Measurements from ENCODE around the gene CIBAR2. TPM values are rescaled to one million over a fixed set of nuclear protein-coding genes. Genes with fewer than 3 reads are reported as not detected.

Gene CIBAR2
- total and polyA plus RNA-seq, 10 of the 15 experiments (the other 5 are each of a cell fraction or from before 2014, with no cell fraction given): 0.05 to 0.16 (median 0.07) TPM; not detected in 7

DNA sequence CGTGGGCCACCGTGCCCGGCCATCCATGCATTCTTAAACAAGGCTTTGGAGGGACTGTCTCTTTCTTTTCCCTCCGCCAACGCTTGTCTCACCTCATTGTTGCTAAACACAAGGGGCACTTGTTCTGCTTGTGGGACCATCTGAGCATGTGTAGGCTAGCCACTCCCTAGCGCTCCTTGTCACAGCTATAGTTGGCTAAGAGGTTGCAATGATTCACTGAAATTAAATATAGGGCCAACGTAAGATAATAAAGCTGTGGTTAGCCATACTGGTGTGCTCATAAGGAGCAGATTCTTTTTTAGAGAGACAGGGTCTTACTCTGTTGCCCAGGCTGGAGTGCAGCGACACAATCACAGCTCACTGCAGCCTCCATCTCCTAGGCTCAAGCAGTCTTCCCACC, 43.5 kb downstream of the CIBAR2 start:
- ChIA-PET POLR2A (no interaction called here), SMC1A (ENCODE audit: uncharacterized antibody, unreplicated experiment) (interaction anchor here (0.7 to 1.3 kb wide), 2 partner anchors 42 to 70 kb away, joined by 3 to 4 read pairs; no protein-coding TSS in a partner anchor), CTCF (interaction anchor here (0.6 to 2.5 kb wide), 2 partner anchors 13 to 730 kb away, joined by 3 to 10 read pairs; no protein-coding TSS in a partner anchor), RAD21 (ENCODE audit: unreplicated experiment) (no interaction called here)
- WGBS (ENCODE audit: insufficient coverage, insufficient replicate concordance, low lambda C conversion rate, missing lambda C conversion rate): 83% methylated on average over 8 of the region's 8 CpGs
- no peak for ATAC-seq
- Histone ChIP-seq H3K79me2 (ENCODE audit: control insufficient read depth, insufficient read depth, low read length) (no peaks in the 10 kb centered on the region), H3K27me3 (replicated peaks in 1 of 2; ENCODE audit: control insufficient read depth in 2 of 2, insufficient read depth in 2 of 2, low read length in 1 of 2) (no peaks in the 10 kb centered on the region), H3K36me3 (ENCODE audit: control insufficient read depth in 2 of 2, insufficient read depth in 2 of 2, low read length in 1 of 2) (no peaks in the 10 kb centered on the region), H2AFZ (ENCODE audit: control insufficient read depth, low read depth, low read length) (no peak overlapping the region), H3K27ac (ENCODE audit: control insufficient read depth, insufficient read depth) (no peak overlapping the region), H4K20me1 (ENCODE audit: control insufficient read depth, insufficient read depth) (no peaks in the 10 kb centered on the region), H3K9ac (ENCODE audit: control insufficient read depth, insufficient read depth, low read length) (no peak overlapping the region), H3K4me1 (ENCODE audit: control insufficient read depth, insufficient read depth, low read length) (no peaks in the 10 kb centered on the region), H3K4me2 (ENCODE audit: control insufficient read depth, insufficient read depth) (no peak overlapping the region), H3K4me3 (no peak overlapping the region), H3K9me3 (replicated peaks; ENCODE audit: control insufficient read depth, insufficient read depth, low read length) (no peaks in the 10 kb centered on the region)
- no peak for FAIRE-seq
- in situ Hi-C loops (cut with MboI) (no loop called here), intact Hi-C loops (cut with micrococcal nuclease; ENCODE audit: unreplicated experiment) (no loop called here)
- TF ChIP-seq EZH2 (IDR thresholded peaks at IDR 0.05; ENCODE audit: borderline replicate concordance, control insufficient read depth, low read depth, low read length): no peak
- no peak for TF ChIP-seq POU2F2 (IDR thresholded peaks at IDR 0.05; ENCODE audit: borderline replicate concordance, low read depth, low read length)
- no peak for TF ChIP-seq IKZF2 (IDR thresholded peaks at IDR 0.05)
- no peak for TF ChIP-seq NR2F1 (conservative IDR thresholded peaks at IDR 0.05)
- TF ChIP-seq SIN3A (IDR thresholded peaks at IDR 0.05; ENCODE audit: low read depth, low read length): no peak
- no peak for TF ChIP-seq POLR2AphosphoS2 (IDR thresholded peaks at IDR 0.05; ENCODE audit: low read depth, low read length)
- no peak for TF ChIP-seq SMAD5 (IDR thresholded peaks at IDR 0.05; ENCODE audit: low read depth)
- TF ChIP-seq HCFC1 (IDR thresholded peaks at IDR 0.05; ENCODE audit: low read length): no peak
- no peak for TF ChIP-seq IKZF1 (conservative IDR thresholded peaks at IDR 0.05)
- TF ChIP-seq EP300 (IDR thresholded peaks at IDR 0.05; ENCODE audit: borderline replicate concordance in 1 of 2, control insufficient read depth in 1 of 2, low read depth in 2 of 2, low read length in 2 of 2): no peak
- TF ChIP-seq CHD1 (IDR thresholded peaks at IDR 0.05; ENCODE audit: low read depth, low read length): no peak
- TF ChIP-seq, protein P1, sequence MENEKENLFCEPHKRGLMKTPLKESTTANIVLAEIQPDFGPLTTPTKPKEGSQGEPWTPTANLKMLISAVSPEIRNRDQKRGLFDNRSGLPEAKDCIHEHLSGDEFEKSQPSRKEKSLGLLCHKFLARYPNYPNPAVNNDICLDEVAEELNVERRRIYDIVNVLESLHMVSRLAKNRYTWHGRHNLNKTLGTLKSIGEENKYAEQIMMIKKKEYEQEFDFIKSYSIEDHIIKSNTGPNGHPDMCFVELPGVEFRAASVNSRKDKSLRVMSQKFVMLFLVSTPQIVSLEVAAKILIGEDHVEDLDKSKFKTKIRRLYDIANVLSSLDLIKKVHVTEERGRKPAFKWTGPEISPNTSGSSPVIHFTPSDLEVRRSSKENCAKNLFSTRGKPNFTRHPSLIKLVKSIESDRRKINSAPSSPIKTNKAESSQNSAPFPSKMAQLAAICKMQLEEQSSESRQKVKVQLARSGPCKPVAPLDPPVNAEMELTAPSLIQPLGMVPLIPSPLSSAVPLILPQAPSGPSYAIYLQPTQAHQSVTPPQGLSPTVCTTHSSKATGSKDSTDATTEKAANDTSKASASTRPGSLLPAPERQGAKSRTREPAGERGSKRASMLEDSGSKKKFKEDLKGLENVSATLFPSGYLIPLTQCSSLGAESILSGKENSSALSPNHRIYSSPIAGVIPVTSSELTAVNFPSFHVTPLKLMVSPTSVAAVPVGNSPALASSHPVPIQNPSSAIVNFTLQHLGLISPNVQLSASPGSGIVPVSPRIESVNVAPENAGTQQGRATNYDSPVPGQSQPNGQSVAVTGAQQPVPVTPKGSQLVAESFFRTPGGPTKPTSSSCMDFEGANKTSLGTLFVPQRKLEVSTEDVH (IDR thresholded peaks at IDR 0.05; ENCODE audit: low read depth, partially characterized antibody): no peak
- TF ChIP-seq MEF2B (IDR thresholded peaks at IDR 0.05; ENCODE audit: partially characterized antibody, poor library complexity, severe bottlenecking): no peak
- no peak for TF ChIP-seq BHLHE40 (IDR thresholded peaks at IDR 0.05; ENCODE audit: borderline replicate concordance in 1 of 2, low read depth in 2 of 2, low read length in 1 of 2)
- TF ChIP-seq, protein P2, sequence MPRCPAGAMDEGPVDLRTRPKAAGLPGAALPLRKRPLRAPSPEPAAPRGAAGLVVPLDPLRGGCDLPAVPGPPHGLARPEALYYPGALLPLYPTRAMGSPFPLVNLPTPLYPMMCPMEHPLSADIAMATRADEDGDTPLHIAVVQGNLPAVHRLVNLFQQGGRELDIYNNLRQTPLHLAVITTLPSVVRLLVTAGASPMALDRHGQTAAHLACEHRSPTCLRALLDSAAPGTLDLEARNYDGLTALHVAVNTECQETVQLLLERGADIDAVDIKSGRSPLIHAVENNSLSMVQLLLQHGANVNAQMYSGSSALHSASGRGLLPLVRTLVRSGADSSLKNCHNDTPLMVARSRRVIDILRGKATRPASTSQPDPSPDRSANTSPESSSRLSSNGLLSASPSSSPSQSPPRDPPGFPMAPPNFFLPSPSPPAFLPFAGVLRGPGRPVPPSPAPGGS (IDR thresholded peaks at IDR 0.05; ENCODE audit: borderline replicate concordance, insufficient read depth, low read depth, low read length, poor library complexity, severe bottlenecking): no peak
- no peak for TF ChIP-seq NR2C1 (IDR thresholded peaks at IDR 0.05)
- TF ChIP-seq, protein P3, sequence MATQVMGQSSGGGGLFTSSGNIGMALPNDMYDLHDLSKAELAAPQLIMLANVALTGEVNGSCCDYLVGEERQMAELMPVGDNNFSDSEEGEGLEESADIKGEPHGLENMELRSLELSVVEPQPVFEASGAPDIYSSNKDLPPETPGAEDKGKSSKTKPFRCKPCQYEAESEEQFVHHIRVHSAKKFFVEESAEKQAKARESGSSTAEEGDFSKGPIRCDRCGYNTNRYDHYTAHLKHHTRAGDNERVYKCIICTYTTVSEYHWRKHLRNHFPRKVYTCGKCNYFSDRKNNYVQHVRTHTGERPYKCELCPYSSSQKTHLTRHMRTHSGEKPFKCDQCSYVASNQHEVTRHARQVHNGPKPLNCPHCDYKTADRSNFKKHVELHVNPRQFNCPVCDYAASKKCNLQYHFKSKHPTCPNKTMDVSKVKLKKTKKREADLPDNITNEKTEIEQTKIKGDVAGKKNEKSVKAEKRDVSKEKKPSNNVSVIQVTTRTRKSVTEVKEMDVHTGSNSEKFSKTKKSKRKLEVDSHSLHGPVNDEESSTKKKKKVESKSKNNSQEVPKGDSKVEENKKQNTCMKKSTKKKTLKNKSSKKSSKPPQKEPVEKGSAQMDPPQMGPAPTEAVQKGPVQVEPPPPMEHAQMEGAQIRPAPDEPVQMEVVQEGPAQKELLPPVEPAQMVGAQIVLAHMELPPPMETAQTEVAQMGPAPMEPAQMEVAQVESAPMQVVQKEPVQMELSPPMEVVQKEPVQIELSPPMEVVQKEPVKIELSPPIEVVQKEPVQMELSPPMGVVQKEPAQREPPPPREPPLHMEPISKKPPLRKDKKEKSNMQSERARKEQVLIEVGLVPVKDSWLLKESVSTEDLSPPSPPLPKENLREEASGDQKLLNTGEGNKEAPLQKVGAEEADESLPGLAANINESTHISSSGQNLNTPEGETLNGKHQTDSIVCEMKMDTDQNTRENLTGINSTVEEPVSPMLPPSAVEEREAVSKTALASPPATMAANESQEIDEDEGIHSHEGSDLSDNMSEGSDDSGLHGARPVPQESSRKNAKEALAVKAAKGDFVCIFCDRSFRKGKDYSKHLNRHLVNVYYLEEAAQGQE (IDR thresholded peaks at IDR 0.05; ENCODE audit: low read depth, low read length): no peak
- no peak for TF ChIP-seq PML (IDR thresholded peaks at IDR 0.05; ENCODE audit: low read length)
- no peak for DNase-seq (ENCODE audit: low read depth, low spot score)
- no TSS peak for BruUV-seq (replicated peaks)
